ENCODE results near the gene BLTP3A.
"Not testable (repeated sequence)": the region's sequence is repeated elsewhere in the genome, so short reads cannot be mapped to it uniquely, and the experiment has no call there.

The BLTP3A gene

GRCh38 chr6:34795836-34796425, 4.0 kb downstream of the BLTP3A start:
- Histone ChIP-seq H2AFZ (no peak overlapping the region), H3K9me3 (ENCODE audit: control insufficient read depth, low read length) (no peaks in the 10 kb centered on the region), H3K4me1 (no peaks in the 10 kb centered on the region), H3K36me3 (ENCODE audit: control insufficient read depth, insufficient read depth, low read length) (no peaks in the 10 kb centered on the region), H3K9ac (no peak overlapping the region), H3K4me3 (ENCODE audit: low read depth, low read length) (no peak overlapping the region), H3K79me2 (peaks cover 26% of the 10 kb centered on the region), H3K4me2 (ENCODE audit: low read length) (no peak overlapping the region), H3K27me3 (ENCODE audit: control insufficient read depth, insufficient read depth, low read length) (no peaks in the 10 kb centered on the region), H3K27ac (no peak overlapping the region)
- TF ChIP-seq CTCF (IDR thresholded peaks at IDR 0.05): no peak

GRCh38 chr6:34798057-34798456, 6.2 kb downstream of the BLTP3A start:
- Histone ChIP-seq H3K36me3 (ENCODE audit: control insufficient read depth, insufficient read depth, low read length) (no peaks in the 10 kb centered on the region), H3K4me2 (ENCODE audit: low read length) (no peak overlapping the region), H3K27ac (no peak overlapping the region), H3K27me3 (ENCODE audit: control insufficient read depth, insufficient read depth, low read length) (no peaks in the 10 kb centered on the region), H3K4me1 (no peaks in the 10 kb centered on the region), H2AFZ (no peak overlapping the region), H3K9ac (no peak overlapping the region), H3K79me2 (peaks cover 31% of the 10 kb centered on the region), H3K4me3 (ENCODE audit: low read depth, low read length) (no peak overlapping the region), H3K9me3 (ENCODE audit: control insufficient read depth, low read length) (no peaks in the 10 kb centered on the region)
- no peak for TF ChIP-seq CTCF (IDR thresholded peaks at IDR 0.05)

- H3K4me2 ChIP-seq (ENCODE audit: low read length): no peak overlapping the region
- H3K4me1 ChIP-seq: no peaks in the 10 kb centered on the region
- no peaks in the 10 kb centered on the region for H3K27me3 ChIP-seq (ENCODE audit: control insufficient read depth, insufficient read depth, low read length)
- no peak for TF ChIP-seq CTCF (IDR thresholded peaks at IDR 0.05)
- H3K4me3 ChIP-seq (ENCODE audit: low read depth, low read length): no peak overlapping the region
- no peaks in the 10 kb centered on the region for H3K9me3 ChIP-seq (ENCODE audit: control insufficient read depth, low read length)
- peaks cover 38% of the 10 kb centered on the region for H3K79me2 ChIP-seq
- H3K27ac ChIP-seq: no peak overlapping the region
- no peaks in the 10 kb centered on the region for H3K36me3 ChIP-seq (ENCODE audit: control insufficient read depth, insufficient read depth, low read length)
- H2AFZ ChIP-seq: no peak overlapping the region
- H3K9ac ChIP-seq: no peak overlapping the region
Observed at GRCh38 chr6:34799547-34799946, 7.7 kb downstream of the BLTP3A start.

GRCh38 chr6:34804543-34804942, 12.7 kb downstream of the BLTP3A start:
- Histone ChIP-seq H3K9ac (no peak overlapping the region), H3K9me3 (ENCODE audit: control insufficient read depth, low read length) (no peaks in the 10 kb centered on the region), H3K27me3 (ENCODE audit: control insufficient read depth, insufficient read depth, low read length) (no peaks in the 10 kb centered on the region), H3K4me2 (ENCODE audit: low read length) (no peak overlapping the region), H3K36me3 (ENCODE audit: control insufficient read depth, insufficient read depth, low read length) (no peaks in the 10 kb centered on the region), H3K79me2 (peaks cover 56% of the 10 kb centered on the region), H2AFZ (no peak overlapping the region), H3K27ac (no peak overlapping the region), H3K4me3 (ENCODE audit: low read depth, low read length) (no peak overlapping the region), H3K4me1 (no peaks in the 10 kb centered on the region)
- TF ChIP-seq CTCF (IDR thresholded peaks at IDR 0.05): no peak

GRCh38 chr6:34805074-34805473, 13.2 kb downstream of the BLTP3A start:
- H3K27ac ChIP-seq; H2AFZ ChIP-seq; H3K9me3 ChIP-seq (ENCODE audit: control insufficient read depth, low read length); H3K9ac ChIP-seq; H3K4me2 ChIP-seq (ENCODE audit: low read length); H3K4me3 ChIP-seq (ENCODE audit: low read depth, low read length); H3K4me1 ChIP-seq; H3K27me3 ChIP-seq (ENCODE audit: control insufficient read depth, insufficient read depth, low read length); H3K36me3 ChIP-seq (ENCODE audit: control insufficient read depth, insufficient read depth, low read length): not testable (repeated sequence)
- peaks cover 53% of the 10 kb centered on the region for H3K79me2 ChIP-seq

Measured in parathyroid adenoma (tissue), 2 donors.